ENCODE data around the gene GNG7.

- TF ChIP-seq POLR2A (IDR thresholded peaks at IDR 0.05; ENCODE audit: low read depth, low read length) (no peak), POLR2AphosphoS5 (IDR thresholded peaks at IDR 0.05; ENCODE audit: low read depth, low read length) (no peak)
Observed at GRCh38 chr19:2736550-2737190, 34.2 kb upstream of the GNG7 start.
